Loucy (cell line): ENCODE measurements around the gene SFMBT2.

Experiments
- H2AFZ ChIP-seq: fragments of 200-600 bp; sonication (generic); 2 replicates; pipeline ENCODE4 v1.6.0; 2016; ENCODE audit warnings: antibody characterized with exemption, mild to moderate bottlenecking, low read length, moderate library complexity
- H3F3A ChIP-seq: fragments of 200-600 bp; 2 replicates; pipeline ENCODE4 v1.6.0; 2016; ENCODE audit warnings: antibody characterized with exemption, low read depth, mild to moderate bottlenecking
- H3K27me3 ChIP-seq: fragments of 200-600 bp; sonication (generic); 2 replicates; pipeline ENCODE4 v1.6.1; 2014; ENCODE audit warnings: low read length, mild to moderate bottlenecking; ENCODE audit not compliant: insufficient read depth, poor library complexity, severe bottlenecking
- H3K36me3 ChIP-seq: fragments of 200-600 bp; sonication (generic); 2 replicates; pipeline ENCODE4 v1.6.1; 2016; ENCODE audit warnings: low read length; ENCODE audit not compliant: insufficient read depth
- H3K4me1 ChIP-seq: fragments of 200-600 bp; sonication (generic); 2 replicates; pipeline ENCODE4 v1.5.1; 2014; ENCODE audit warnings: low read length, mild to moderate bottlenecking; ENCODE audit not compliant: insufficient read depth, poor library complexity, severe bottlenecking
- H3K4me2 ChIP-seq: fragments of 200-600 bp; sonication (generic); 2 replicates; pipeline ENCODE4 v1.6.0; 2014; ENCODE audit warnings: antibody characterized with exemption, low read length, low read depth, mild to moderate bottlenecking; ENCODE audit not compliant: poor library complexity, severe bottlenecking
- H3K4me3 ChIP-seq: fragments of 200-600 bp; sonication (generic); 2 replicates; pipeline ENCODE4 v1.5.1; 2014; ENCODE audit warnings: low read length, mild to moderate bottlenecking, mixed read lengths; ENCODE audit not compliant: poor library complexity, severe bottlenecking
- H3K79me2 ChIP-seq: fragments of 200-600 bp; sonication (generic); 2 replicates; pipeline ENCODE4 v1.6.1; 2014; ENCODE audit warnings: low read length; ENCODE audit not compliant: insufficient read depth
- H3K9ac ChIP-seq: fragments of 200-600 bp; sonication (generic); 2 replicates; pipeline ENCODE4 v1.6.0; 2014; ENCODE audit warnings: mild to moderate bottlenecking, low read depth, low read length, moderate library complexity; ENCODE audit not compliant: poor library complexity, severe bottlenecking
- H3K9me2 ChIP-seq: fragments of 200-600 bp; sonication (generic); replicated peaks from 2 replicates; pipeline ENCODE4 v1.6.1; 2016; ENCODE audit warnings: low read depth, low read length, mixed read lengths
- H3K9me3 ChIP-seq: fragments of 200-600 bp; sonication (generic); 2 replicates; pipeline ENCODE4 v1.6.1; 2014; ENCODE audit warnings: mild to moderate bottlenecking, antibody characterized with exemption, low read length, low read depth; ENCODE audit not compliant: insufficient read depth
- H4K20me1 ChIP-seq: fragments of 200-600 bp; sonication (generic); 2 replicates; pipeline ENCODE4 v1.6.0; 2014; ENCODE audit warnings: antibody characterized with exemption, low read length, mild to moderate bottlenecking; ENCODE audit not compliant: insufficient read depth, poor library complexity, severe bottlenecking
- EZH2phosphoT487 ChIP-seq: fragments of 200-600 bp; IDR thresholded peaks from 2 replicates; pipeline ENCODE4 v1.6.1; 2018; ENCODE audit warnings: antibody characterized with exemption, mild to moderate bottlenecking, moderate library complexity, borderline replicate concordance
- TF ChIP-seq, protein P1 (sequence below): fragments of 200-600 bp; sonication (generic); conservative IDR thresholded peaks from 2 replicates; pipeline ENCODE4 v1.5.1; 2014; ENCODE audit warnings: mild to moderate bottlenecking, antibody characterized with exemption, low read length

SFMBT2 gene

DNA sequence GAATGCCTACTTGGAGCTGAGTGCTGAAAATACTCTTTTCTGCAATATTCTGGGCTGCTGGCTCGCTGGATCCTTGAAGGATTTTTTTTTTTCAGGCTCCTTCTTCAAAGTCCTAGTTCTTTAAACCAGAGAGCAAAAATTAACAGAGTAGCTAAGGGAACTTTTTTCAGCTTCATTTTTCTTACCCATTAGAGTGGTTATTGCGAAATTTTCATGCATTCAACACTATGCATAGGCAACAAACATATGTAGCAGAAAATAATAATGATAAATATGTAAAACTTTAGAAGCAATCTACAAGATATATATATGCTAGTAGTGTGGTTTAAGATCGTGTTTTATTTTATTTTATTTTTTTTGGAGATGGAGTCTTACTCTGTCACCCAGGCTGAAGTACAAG lies 264.6 kb downstream of the SFMBT2 start:
- H3K4me2 ChIP-seq, result no peak overlapping the region
- no peak for TF ChIP-seq EZH2phosphoT487
- TF ChIP-seq, protein P1, sequence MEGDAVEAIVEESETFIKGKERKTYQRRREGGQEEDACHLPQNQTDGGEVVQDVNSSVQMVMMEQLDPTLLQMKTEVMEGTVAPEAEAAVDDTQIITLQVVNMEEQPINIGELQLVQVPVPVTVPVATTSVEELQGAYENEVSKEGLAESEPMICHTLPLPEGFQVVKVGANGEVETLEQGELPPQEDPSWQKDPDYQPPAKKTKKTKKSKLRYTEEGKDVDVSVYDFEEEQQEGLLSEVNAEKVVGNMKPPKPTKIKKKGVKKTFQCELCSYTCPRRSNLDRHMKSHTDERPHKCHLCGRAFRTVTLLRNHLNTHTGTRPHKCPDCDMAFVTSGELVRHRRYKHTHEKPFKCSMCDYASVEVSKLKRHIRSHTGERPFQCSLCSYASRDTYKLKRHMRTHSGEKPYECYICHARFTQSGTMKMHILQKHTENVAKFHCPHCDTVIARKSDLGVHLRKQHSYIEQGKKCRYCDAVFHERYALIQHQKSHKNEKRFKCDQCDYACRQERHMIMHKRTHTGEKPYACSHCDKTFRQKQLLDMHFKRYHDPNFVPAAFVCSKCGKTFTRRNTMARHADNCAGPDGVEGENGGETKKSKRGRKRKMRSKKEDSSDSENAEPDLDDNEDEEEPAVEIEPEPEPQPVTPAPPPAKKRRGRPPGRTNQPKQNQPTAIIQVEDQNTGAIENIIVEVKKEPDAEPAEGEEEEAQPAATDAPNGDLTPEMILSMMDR, result no peak

DNA sequence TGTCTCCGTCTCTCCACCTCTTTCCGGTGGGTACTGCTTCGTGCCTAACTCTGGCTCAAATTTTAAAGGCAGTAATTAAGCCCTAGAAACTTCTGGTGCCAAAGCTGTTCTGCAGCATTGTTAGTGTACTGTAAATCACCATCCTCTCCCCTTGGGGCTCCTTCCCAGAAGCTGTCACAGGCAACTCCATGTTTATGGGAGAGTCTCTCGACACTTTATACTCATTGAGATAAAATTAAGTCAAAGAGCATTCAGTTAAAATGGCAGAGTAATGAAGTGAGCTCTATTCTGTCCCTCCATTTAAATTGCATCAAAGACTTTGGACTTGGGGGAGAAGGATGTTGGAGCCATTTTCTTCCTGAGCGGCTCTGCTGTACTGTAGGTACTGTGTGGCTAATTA lies 274.8 kb downstream of the SFMBT2 start:
- H4K20me1 ChIP-seq, result no peaks in the 10 kb centered on the region
- H3K4me2 ChIP-seq, result no peak overlapping the region
- H3K4me3 ChIP-seq, result no peak overlapping the region
- no peaks in the 10 kb centered on the region for H3K27me3 ChIP-seq
- no peak for TF ChIP-seq EZH2phosphoT487
- TF ChIP-seq, protein P1, result no peak
- peaks cover 3% of the 10 kb centered on the region for H3K4me1 ChIP-seq
- no peak overlapping the region for H3K9ac ChIP-seq
- H3K79me2 ChIP-seq, result no peaks in the 10 kb centered on the region
- no peaks in the 10 kb centered on the region for H3F3A ChIP-seq
- H2AFZ ChIP-seq, result no peak overlapping the region
- H3K9me3 ChIP-seq, result no peaks in the 10 kb centered on the region
- H3K9me2 ChIP-seq, result no peaks in the 10 kb centered on the region
- H3K36me3 ChIP-seq, result no peaks in the 10 kb centered on the region

More for the DNA sequence above, 264.6 kb downstream of the SFMBT2 start:
- Histone ChIP-seq H3K9me2 (no peaks in the 10 kb centered on the region), H3K36me3 (no peaks in the 10 kb centered on the region), H3K9ac (no peak overlapping the region), H3F3A (no peaks in the 10 kb centered on the region), H4K20me1 (no peaks in the 10 kb centered on the region), H3K27me3 (no peaks in the 10 kb centered on the region), H3K4me1 (peaks cover 9% of the 10 kb centered on the region), H3K79me2 (no peaks in the 10 kb centered on the region), H3K4me3 (no peak overlapping the region), H3K9me3 (no peaks in the 10 kb centered on the region), H2AFZ (no peak overlapping the region)

DNA sequence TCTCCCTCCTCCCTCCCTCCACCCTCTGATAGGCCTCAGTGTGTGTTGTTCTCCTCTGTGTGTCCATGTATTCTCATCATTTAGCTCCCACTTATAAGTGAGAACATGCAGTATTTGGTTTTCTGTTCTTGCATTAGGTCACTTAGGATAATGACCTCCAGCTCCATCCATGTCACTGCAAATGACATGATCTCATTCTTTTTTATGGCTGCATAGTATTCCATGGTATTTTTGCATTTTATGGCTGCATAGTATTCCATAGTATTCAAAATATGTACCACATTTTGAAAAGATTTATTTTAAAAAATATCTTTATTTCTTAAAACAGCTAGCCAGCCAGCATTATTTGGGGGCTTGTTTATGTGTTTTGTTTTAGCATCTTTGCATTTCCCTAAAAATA lies 275.6 kb downstream of the SFMBT2 start:
- H3K9me2 ChIP-seq, result no peaks in the 10 kb centered on the region
- no peak overlapping the region for H2AFZ ChIP-seq
- H3K9ac ChIP-seq, result no peak overlapping the region
- TF ChIP-seq, protein P1, result no peak
- no peak for TF ChIP-seq EZH2phosphoT487
- no peaks in the 10 kb centered on the region for H3F3A ChIP-seq
- no peak overlapping the region for H3K4me2 ChIP-seq
- no peaks in the 10 kb centered on the region for H3K79me2 ChIP-seq
- H3K27me3 ChIP-seq, result no peaks in the 10 kb centered on the region
- H3K36me3 ChIP-seq, result no peaks in the 10 kb centered on the region
- no peaks in the 10 kb centered on the region for H4K20me1 ChIP-seq
- peaks cover 3% of the 10 kb centered on the region for H3K4me1 ChIP-seq
- H3K4me3 ChIP-seq, result no peak overlapping the region
- no peaks in the 10 kb centered on the region for H3K9me3 ChIP-seq
